Epithelial cell of proximal tubule (primary cell): ENCODE results near the gene COL4A1. TPM values are rescaled to one million over a fixed set of nuclear protein-coding genes. Genes with fewer than 3 reads are reported as not detected.
A peak's percentile ranks its signal among the peaks of the same experiment; 100 is the strongest.

Experiments
- DNase-seq: peaks from one replicate; pipeline ENCODE4 v3.0.0-alpha.2; 2011; ENCODE audit warnings: low read depth
- H3K4me3 ChIP-seq: 2 replicates; pipeline ENCODE4 v1.5.1; 2011; ENCODE audit warnings: low read depth, mild to moderate bottlenecking, low read length
- CTCF ChIP-seq: conservative IDR thresholded peaks from 2 replicates; pipeline ENCODE4 v1.5.1; 2012; ENCODE audit warnings: low read depth, mild to moderate bottlenecking, low read length
- total RNA-seq: library from RNA; depleted of rRNA; stranded (reverse); fragments of >200 nt; gene quantifications from 2 replicates; pipeline ENCODE4 v1.2.3, GENCODE V29; 2015

Gene COL4A1
- total RNA-seq, 1 donor from 2014 or later, result 547 TPM

- no peak overlapping the region for H3K4me3 ChIP-seq
- no peak for DNase-seq
- no peak for TF ChIP-seq CTCF
These were observed 24.4 kb upstream of the COL4A1 start for GRCh38 chr13:110331362-110331761.

DNA sequence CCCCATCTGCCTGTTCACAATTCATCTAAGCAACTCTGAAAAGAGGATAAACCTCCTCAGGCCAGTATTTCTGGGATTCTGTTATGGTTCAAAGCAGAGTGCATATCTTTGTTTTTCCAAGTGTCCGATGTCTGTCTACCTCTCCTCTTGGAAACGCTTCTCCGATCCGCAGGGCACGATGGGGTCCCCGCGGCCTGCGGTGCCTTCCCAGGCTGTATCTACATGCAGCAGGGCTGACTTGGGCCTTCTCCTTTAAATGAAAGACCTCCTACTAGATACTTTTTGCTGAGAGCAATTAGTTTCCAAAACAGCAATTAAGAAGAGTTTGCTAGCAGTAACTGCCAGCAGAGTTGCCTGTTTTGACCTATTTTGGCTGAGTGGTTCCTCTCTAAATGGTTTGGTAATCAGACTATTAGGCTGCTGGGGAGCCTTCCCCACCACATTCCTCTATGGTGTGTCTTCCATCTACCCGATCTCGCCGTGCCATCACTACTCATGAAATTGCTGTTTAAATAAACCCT, 23.6 kb upstream of the COL4A1 start:
- no peak for TF ChIP-seq CTCF
- DNase-seq, result no peak

DNA sequence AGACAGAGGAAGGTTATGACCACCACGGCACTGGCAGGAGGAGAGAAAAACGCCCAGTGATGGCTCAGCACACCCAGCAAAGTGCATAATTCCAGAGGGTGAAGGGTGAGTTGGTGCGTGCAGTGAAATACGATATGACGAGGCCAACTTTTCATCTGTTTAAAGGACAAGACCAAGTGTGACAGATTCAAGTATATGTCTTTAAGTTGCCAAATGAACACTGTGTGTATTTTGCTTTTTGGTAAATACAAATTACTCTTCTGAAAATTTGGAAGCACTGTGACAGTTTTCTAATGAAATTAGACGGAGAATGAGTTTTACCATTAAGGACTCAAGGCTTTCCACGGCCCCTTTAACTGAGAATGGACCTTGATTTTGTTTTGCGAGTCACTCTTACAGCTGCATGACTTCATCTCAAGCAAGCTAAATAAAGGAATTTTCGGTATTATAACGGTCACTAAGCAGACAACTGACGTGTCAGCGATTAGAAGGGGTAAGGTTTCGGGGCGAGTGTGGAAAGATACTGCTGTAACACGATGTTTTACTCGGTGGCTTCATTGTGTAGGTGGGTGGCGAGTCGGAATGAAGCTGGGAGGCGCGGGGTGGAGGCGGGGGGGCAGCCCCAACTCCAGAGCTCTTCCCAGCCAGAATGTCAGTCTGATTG, 23.0 kb upstream of the COL4A1 start:
- DNase-seq, result no peak
- H3K4me3 ChIP-seq, result peak overlapping the region; percentile 45
- no peak for TF ChIP-seq CTCF

More for the DNA sequence above, 23.6 kb upstream of the COL4A1 start:
- H3K4me3 ChIP-seq, result peak overlapping the region; percentile 45

GRCh38 chr13:110329258-110329657, 22.3 kb upstream of the COL4A1 start:
- no peak for TF ChIP-seq CTCF
- H3K4me3 ChIP-seq, result peak overlapping the region; percentile 45
- no peak for DNase-seq

DNA sequence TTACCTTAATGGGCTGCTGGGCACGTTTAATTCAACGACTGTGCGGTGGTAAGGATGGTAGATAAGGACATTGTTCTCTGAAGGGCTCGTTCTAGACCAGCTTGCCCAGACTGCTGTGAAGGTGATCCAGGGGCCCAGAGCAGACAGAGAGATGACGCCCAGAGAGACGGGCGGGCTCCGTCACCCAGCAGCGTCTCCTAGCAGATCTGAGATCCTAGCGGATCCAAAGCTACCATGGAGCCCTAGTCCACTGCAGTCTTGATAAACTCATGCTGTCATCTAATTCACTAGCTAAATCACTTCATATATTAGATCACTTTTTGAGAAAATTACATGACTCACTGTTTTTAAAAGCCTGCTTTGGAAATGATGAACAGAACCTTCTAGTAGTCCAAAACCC, 21.6 kb upstream of the COL4A1 start:
- DNase-seq, result no peak
- no peak for TF ChIP-seq CTCF
- H3K4me3 ChIP-seq, result no peak overlapping the region

- no peak for DNase-seq
- TF ChIP-seq CTCF, result no peak
- H3K4me3 ChIP-seq, result no peak overlapping the region
These were observed 20.2 kb upstream of the COL4A1 start for GRCh38 chr13:110327051-110327721.
